Measurements from ENCODE around the gene C19orf12. TPM values are rescaled to one million over a fixed set of nuclear protein-coding genes. Genes with fewer than 3 reads are reported as not detected.

Gene C19orf12
- total RNA-seq, 4 donors from 2014 or later, result 27.0 to 52.9 (median 38.9) TPM

DNA sequence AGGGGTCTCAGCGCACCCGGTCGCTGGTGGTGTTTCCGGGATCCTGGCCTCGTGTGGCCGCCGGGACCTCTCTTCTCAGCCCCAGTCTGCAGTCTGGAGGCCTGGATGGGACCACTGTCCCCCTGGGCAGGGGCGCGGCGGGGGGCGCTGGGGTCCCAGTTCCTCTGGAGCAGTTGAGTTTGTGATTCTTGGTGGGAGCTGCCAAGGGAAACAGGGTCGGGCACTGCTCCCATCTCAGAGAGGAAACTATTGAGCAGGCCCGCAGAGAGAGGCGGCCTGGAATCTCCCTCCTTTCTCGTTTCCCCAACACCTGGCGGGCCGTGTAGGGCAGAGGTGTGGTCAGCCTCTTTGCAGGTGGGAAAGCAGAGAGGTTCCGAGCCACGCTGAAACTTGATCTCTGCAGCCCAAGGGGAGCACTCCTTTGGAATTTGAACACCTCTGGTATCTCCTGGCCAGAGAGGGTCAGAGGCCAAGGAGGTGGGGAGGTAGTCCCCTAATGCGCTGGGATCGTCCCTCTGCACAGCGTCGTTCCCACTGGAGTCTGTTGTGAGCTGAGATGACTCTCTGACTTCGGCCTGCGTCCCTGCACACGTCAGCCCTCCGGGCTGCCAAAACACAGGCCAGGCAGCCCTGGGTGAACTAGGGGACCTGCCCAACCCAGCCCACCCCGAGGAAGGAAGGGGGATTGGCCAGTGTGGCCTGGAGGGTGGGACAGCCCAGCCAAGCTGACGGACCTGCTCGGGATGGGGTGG is 49.1 kb downstream of the C19orf12 start:
- no peaks in the 10 kb centered on the region for H3K9me3 ChIP-seq
- H3K4me1 ChIP-seq, result peaks cover 78 to 97% (median 96%) of the 10 kb centered on the region in 4 donors
- H3K36me3 ChIP-seq, result peaks cover 0 to 13% (median 4%) of the 10 kb centered on the region in 4 donors
- DNase-seq (ENCODE audit: extremely low spot score), result no peak
- TF ChIP-seq POLR2AphosphoS5 (IDR thresholded peaks at IDR 0.05), result peak; percentile 86 to 91
- TF ChIP-seq, protein P1, sequence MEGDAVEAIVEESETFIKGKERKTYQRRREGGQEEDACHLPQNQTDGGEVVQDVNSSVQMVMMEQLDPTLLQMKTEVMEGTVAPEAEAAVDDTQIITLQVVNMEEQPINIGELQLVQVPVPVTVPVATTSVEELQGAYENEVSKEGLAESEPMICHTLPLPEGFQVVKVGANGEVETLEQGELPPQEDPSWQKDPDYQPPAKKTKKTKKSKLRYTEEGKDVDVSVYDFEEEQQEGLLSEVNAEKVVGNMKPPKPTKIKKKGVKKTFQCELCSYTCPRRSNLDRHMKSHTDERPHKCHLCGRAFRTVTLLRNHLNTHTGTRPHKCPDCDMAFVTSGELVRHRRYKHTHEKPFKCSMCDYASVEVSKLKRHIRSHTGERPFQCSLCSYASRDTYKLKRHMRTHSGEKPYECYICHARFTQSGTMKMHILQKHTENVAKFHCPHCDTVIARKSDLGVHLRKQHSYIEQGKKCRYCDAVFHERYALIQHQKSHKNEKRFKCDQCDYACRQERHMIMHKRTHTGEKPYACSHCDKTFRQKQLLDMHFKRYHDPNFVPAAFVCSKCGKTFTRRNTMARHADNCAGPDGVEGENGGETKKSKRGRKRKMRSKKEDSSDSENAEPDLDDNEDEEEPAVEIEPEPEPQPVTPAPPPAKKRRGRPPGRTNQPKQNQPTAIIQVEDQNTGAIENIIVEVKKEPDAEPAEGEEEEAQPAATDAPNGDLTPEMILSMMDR (IDR thresholded peaks at IDR 0.05), result no peak
- peak; percentile 51 for TF ChIP-seq POLR2A (IDR thresholded peaks at IDR 0.05; ENCODE audit: low read depth)
- peak overlapping the region; percentile 84 to 93 (median 87) for H3K27ac ChIP-seq (replicated peaks in 1 of 4)
- peak overlapping the region; percentile 72 to 93 (median 80) for H3K4me3 ChIP-seq
- WGBS, result 7% methylated on average over 15 of the region's 30 CpGs
- intact Hi-C loops (cut with DNase I), result loop anchor here (2.0 kb wide), 1 partner anchor 59 kb away; the partner anchor contains the start of gene POP4
- H3K27me3 ChIP-seq, result no peaks in the 10 kb centered on the region

DNA sequence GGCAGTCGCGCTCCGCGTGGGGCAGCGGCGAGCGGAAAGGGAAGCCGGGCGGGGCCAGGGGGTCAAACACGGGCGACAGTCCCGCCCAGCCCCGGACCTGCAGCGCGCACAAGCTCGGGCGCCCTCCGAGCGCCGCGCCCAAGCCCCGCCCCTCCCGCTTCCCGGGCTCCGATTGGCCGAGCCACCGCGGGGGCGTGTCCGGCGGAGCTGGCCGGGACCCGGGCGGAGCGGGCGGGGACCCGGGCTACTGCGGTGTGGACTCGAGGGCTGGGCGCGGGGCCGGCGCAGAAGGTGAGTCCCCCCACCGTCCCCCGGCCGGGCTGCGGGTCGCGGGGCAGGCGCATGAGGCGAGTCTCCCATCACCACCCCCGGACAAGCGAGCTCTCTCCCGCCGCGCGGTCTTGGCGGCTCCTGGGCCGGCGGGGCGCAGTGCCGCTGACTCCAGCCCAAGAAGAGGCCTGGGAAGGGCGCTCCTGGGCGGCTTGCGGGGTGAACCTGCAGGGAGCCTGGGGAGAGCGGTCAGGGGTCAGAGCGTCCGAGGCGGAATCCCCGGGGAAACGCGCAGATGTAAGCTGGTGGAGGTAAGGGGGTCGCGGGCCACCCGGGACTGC is 49.7 kb downstream of the C19orf12 start, which contains the start of gene PLEKHF1:
Gene PLEKHF1 (plus strand): TSS at position 247 of the 611 bp plus-strand sequence. CDS start 8,379 bp downstream, outside the sequence.
- Histone ChIP-seq H3K27ac (replicated peaks in 1 of 4) (peak within 1 kb of the TSS; percentile 84 to 93 (median 87)), H3K9me3 (no peaks in the 10 kb centered on the region), H3K27me3 (no peaks in the 10 kb centered on the region), H3K4me1 (peaks cover 71 to 94% (median 92%) of the 10 kb centered on the region in 4 donors), H3K36me3 (peaks cover 0 to 13% (median 4%) of the 10 kb centered on the region in 4 donors), H3K4me3 (peak within 1 kb of the TSS; percentile 72 to 93 (median 80))
- WGBS, result no CpG with 5 or more reads among the region's 75 CpGs
- intact Hi-C loops (cut with DNase I), result loop anchor here (2.0 kb wide), 1 partner anchor 59 kb away; the partner anchor contains the start of gene POP4
- TF ChIP-seq POLR2A (IDR thresholded peaks at IDR 0.05; ENCODE audit: low read depth) (peak; percentile 65), POLR2AphosphoS5 (IDR thresholded peaks at IDR 0.05) (peak; percentile 70 to 82), EP300 (IDR thresholded peaks at IDR 0.05) (no peak)
- TF ChIP-seq, protein P1 (IDR thresholded peaks at IDR 0.05), result no peak
- peak; percentile 96 for DNase-seq (ENCODE audit: extremely low spot score)

DNA sequence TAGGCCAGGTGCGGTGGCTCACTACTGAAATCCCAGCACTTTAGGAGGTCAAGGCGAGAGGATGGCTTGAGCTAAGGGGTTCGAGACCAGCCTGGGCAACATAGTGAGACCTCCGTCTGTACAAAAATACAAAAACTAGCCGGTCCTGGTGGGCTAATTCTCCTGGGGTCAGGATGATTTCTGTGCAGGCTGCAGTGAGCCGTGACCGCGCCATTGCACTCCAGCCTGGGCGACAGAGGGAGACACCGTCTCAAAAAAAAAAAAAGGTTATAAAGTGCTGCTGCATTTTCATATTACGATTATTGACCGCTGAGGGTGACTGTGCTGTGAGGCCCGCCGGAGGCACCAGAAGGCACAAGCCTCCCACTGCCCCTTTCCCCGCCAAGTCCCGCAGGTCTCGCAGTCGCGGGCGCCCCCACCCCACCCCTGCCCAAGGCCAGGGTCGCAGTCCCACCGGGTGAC is 50.3 kb downstream of the C19orf12 start:
- no peaks in the 10 kb centered on the region for H3K27me3 ChIP-seq
- peak overlapping the region; percentile 72 to 93 (median 80) for H3K4me3 ChIP-seq
- 70% methylated on average over 10 of the region's 22 CpGs for WGBS
- intact Hi-C loops (cut with DNase I), result loop anchor here (2.0 kb wide), 1 partner anchor 58 kb away; the partner anchor contains the start of gene POP4
- no peak for DNase-seq (ENCODE audit: extremely low spot score)
- TF ChIP-seq, protein P1 (IDR thresholded peaks at IDR 0.05), result peak in 1 of 3 experiments; percentile 15
- no peak for TF ChIP-seq POLR2A (IDR thresholded peaks at IDR 0.05; ENCODE audit: low read depth)
- peaks cover 68 to 89% (median 87%) of the 10 kb centered on the region in 4 donors for H3K4me1 ChIP-seq
- H3K36me3 ChIP-seq, result peaks cover 0 to 13% (median 4%) of the 10 kb centered on the region in 4 donors
- H3K27ac ChIP-seq (replicated peaks in 1 of 4), result peak overlapping the region; percentile 84 to 93 (median 87)
- no peaks in the 10 kb centered on the region for H3K9me3 ChIP-seq

DNA sequence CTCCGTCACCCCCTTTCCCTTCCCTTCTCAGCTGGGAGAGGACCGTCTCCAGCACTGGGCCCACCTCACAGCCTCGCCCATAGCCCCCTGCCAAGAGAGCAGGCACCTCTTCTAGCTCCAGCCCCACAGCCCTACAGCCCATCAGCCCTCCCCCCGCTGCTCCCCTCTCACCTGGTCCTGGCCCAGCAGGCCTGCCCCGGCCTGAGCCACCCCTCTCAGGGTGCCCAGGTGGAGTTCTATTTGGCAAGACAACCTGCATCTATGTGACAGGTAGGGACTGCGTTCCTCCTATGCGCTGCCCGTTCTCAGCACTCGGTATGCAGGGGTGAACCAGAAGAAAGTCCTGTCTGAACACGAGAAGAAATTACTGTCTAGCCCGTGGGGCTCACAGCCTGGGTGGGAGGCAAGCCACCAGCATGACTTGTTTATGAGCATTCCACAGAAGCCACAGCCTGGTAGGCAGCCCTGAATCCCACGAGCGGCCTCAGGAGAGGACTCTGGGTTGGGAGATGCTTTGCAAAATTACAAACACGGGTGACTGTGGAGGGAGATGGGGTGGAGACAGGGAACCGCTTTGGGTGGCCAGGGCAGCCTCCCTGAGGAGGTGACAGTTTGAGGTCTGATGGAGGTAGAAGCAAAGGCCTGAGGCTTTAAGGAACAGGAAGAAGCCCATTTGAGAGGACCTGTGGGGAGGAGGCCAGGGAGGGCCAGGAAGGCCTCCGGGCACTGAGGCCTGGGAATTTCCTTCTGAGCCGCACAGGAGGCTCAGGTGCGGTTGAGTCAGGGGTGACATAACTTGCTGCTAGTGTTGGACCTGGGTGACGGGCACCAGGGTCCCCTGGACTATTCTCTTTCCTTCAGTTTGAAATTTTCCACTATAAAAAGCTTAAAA is 51.0 kb downstream of the C19orf12 start:
- intact Hi-C loops (cut with DNase I), result loop anchor here (2.0 kb wide), 1 partner anchor 57 kb away; the partner anchor contains the start of gene POP4
- WGBS, result 90% methylated on average over 16 of the region's 19 CpGs
- Histone ChIP-seq H3K9me3 (no peaks in the 10 kb centered on the region), H3K27ac (replicated peaks in 1 of 4) (peak overlapping the region; percentile 84 to 93 (median 87)), H3K36me3 (peaks cover 0 to 9% (median 2%) of the 10 kb centered on the region in 4 donors), H3K4me1 (peaks cover 61 to 82% (median 81%) of the 10 kb centered on the region in 4 donors), H3K4me3 (peak overlapping the region in 1 of 4 donors; percentile 72), H3K27me3 (no peaks in the 10 kb centered on the region)
- no peak for TF ChIP-seq EP300 (IDR thresholded peaks at IDR 0.05)
- TF ChIP-seq POLR2A (IDR thresholded peaks at IDR 0.05; ENCODE audit: low read depth), result no peak
- TF ChIP-seq, protein P1 (IDR thresholded peaks at IDR 0.05), result no peak
- no peak for TF ChIP-seq POLR2AphosphoS5 (IDR thresholded peaks at IDR 0.05)
- DNase-seq (ENCODE audit: extremely low spot score), result no peak

Data from esophagus muscularis mucosa (tissue), 4 donors.